RPMI7951 (cell line): ENCODE results near the gene ST8SIA5. TPM values are rescaled to one million over a fixed set of nuclear protein-coding genes. Genes with fewer than 3 reads are reported as not detected.

Source experiments
- DNase-seq: peaks from one replicate; pipeline ENCODE4 v3.0.0-alpha.2; 2012; ENCODE audit warnings: low read depth
- total RNA-seq: library from RNA; depleted of rRNA; stranded (reverse); fragments of >200 nt; shearing (Covaris generic); gene quantifications from 2 replicates; pipeline ENCODE4 v1.2.3, GENCODE V29; 2014

The ST8SIA5 gene
- total RNA-seq, 1 experiment from 2014 or later = 12.6 TPM

DNA sequence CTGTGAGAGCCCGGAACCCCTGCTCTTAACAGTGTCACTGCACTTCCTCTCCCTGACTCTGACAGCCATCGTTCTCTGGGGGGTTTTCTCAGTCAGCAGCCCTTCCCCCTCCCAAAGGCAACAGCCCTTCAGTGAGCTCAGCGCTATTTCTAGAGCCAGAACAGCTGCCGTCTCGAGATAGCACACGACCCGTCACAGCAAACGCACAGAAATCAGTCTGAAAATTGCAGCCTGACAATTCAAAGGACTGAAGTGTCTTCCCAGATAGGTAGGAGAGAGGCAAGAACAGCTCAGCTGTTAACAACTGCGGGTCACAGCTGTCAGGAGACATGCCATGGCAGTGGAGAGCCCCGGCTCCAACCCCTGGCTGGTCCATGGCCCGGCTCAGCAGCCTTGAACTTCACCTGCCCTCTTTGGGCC, 45.4 kb downstream of the ST8SIA5 start:
- DNase-seq = peak; percentile 36

GRCh38 chr18:46706968-46707367, 49.9 kb downstream of the ST8SIA5 start:
- peak; percentile 51 for DNase-seq

DNA sequence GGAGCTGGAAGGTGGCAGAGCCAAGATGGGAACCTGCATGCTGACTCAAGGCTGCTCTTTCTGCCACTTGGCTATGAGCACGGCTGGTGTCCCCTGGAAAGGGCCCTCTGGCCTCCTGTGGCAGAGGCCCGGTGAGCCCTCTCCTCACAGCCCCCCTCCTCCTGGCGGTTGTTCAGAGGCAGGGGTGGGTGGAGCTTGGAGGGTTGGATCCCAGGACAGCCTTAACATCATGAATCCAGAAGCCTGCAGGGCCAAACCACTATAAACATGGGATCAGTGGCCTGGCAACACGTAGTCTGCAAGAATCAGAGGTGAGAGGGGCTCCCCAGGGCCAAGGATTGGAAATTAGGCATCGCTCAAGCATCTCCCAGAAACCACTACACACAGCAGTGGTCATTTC, 51.3 kb downstream of the ST8SIA5 start:
- no peak for DNase-seq

GRCh38 chr18:46704816-46705215, 52.0 kb downstream of the ST8SIA5 start:
- DNase-seq = no peak

DNA sequence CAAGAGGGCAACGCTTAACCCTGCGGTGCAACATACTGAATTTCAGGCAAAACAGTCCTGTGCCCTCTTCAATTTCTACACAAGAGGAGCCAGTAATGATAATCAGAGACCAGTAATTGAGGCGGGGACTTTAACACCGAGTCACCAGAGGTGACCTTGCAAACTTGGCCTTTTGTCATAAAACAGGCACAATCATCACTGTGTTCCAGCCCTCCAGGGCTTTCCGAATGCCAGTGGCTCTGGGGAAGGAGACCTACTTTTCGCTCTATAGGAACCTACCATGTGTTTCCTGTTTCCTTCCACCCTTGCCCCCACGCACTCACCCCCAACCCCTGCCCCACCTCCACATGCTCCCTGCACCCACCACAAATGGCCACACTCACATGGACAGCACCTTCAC, 52.7 kb downstream of the ST8SIA5 start:
- no peak for DNase-seq

GRCh38 chr18:46702471-46702870, 54.4 kb downstream of the ST8SIA5 start:
- no peak for DNase-seq

GRCh38 chr18:46700066-46700824, 56.6 kb downstream of the ST8SIA5 start:
- DNase-seq = no peak

DNA sequence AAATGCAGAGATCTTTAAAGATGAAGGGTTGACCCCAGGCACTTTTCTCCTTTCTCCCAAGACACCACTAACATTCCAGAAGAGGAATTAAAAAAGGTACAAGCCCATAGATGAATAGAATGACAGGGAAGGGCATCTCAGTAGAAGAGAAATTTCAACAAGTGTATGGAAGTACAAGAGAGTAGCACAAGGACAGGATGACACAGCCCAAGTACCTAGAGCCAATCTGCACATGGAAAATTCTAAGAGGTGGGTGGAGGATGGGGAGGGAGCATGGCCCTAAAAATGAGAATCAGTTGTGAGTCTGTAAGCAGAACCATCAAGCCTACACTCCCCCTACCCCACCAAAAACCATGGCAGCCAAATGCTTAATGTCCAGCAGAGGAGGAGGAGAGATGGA, 60.2 kb downstream of the ST8SIA5 start:
- no peak for DNase-seq

GRCh38 chr18:46696268-46696667, 60.6 kb downstream of the ST8SIA5 start:
- no peak for DNase-seq

DNA sequence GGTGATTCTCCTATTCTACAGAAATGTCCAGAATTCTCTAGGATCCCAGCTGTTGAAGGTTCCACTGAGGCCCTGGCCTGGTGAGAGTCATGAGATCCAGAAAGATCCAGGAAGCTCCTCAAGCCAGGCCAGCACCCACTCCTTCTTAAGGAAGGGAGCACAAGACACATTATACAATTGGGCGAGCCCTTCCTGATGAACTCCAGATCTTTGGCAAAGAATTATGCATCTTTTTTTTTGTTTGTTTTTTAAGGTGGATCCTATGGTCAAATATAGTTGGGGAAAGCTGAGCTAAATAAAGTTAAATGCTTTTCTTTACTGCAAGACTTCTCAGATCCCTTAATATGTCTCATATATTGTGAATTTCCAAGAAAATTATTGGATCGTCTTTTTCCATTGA, 62.9 kb downstream of the ST8SIA5 start:
- DNase-seq = no peak

DNA sequence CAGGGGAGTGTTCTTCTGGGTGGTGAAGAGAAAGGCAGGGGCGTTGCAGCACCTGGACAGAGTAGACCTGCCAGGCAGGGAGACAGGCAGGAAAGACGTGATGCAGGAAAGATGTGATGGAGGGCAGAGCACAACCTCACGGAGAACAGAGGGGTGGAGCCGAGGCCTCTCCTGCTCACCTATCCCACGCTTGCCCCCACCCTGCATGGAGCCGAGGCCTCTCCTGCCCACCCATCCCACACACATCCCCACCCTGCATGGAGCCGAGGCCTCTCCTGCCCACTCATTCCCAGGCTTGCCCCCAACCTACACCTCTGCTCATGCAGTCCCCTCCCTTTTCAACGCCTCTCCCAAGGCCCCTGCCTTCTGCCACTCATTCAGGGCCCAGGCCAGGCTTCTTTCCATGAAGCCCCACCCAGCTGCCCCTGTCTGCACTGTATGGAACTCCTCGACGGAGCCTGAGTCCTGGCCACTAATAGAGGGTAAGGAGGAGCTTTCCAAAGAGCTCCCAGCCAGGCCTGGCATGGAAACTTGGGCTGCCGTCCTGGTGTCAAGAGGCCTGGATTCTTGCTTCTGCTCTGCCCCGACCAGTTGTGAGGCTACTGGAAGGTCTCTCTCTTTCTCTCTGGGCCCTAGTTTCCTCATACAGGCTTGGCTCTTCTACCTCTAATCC, 67.9 kb downstream of the ST8SIA5 start:
- DNase-seq = no peak

DNA sequence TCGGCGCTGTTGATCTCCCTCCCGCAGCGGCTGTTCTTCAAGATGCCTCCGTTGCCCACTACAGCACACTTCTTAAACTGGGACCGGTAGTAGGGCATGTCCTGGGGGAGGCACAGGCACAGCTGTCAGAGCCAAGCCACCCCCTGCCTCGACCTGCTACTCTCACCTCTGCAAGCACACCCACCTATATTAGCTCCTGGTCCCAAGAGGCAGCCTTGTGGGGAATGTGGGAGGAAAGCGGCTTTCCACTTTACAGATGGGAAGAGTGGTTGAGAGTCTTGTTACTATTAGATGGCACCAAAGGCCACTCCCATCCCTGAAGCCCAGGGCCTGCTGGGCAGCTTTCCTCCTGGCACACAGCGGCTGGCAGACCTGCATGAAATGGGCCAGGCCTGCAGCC, 70.7 kb downstream of the ST8SIA5 start:
- DNase-seq = no peak

- DNase-seq = no peak
Measured at GRCh38 chr18:46683252-46683651, 73.6 kb downstream of the ST8SIA5 start.

GRCh38 chr18:46680784-46681695, 75.8 kb downstream of the ST8SIA5 start:
- no peak for DNase-seq

DNA sequence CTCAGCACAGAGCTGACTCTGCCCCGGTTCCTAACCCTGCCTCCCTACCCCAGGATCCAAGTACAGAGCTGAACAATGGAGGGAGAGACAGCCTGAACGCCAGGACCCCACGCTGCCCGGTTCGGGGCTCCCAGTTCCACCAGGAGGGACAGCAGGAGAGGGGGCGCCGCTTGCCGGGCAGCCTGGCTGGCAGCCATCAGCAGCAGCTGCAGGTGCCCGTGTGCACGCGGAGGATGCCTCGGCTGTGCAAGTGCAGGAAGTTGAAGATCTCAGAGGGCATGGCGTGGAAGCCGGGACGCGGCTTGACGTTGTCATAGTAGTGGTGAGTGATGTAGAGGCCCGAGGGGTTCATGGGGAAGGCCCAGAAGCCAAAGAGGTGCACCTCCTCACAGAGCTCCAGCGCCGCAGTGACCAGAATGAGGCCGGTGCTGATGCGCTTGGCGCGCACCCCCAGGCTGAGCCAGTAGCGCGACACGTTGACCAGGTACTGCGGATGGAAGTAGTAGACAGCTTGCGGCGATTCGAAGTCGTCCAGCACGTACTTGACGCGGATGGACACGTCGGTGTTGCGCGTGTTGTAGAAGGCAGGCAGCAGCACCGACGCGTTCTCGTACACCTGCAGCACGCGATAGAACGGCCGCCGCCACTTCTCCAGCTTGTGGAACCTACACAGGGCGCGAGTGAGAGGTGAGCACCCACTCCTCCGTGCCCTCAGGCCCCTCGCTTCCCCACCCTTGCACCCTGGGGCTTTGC, 76.8 kb downstream of the ST8SIA5 start:
- no peak for DNase-seq

DNA sequence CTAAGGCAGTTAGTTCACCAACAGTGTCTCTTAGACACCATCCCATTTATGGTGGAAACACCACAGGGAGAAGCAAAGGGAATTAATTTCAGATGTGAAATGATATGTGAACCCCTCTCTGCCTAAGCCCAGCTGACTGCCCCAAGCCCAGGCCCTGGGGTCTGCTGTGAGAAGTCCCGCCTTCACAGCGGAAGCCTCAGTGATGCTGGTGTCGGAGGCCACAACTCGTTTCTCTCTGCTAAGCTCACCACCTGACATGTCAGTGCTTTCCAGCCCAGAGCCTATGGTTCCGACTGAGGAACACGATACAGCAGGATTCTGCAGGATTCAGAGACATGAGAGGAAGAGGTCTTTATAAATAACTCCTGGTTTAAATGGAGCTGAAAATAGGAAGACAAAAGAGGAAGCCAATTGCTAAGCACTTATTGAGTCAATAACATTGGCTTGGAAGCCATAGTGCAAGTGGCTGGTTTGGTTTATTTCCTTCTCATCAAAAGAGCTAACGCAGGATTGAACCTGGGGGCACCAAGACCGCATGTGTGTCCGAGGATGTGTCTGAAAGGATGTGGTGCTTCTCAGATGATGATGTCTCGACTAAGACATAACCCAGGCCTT, 78.0 kb downstream of the ST8SIA5 start:
- no peak for DNase-seq

- no peak for DNase-seq
Measured at GRCh38 chr18:46678041-46678440, 78.8 kb downstream of the ST8SIA5 start.

GRCh38 chr18:46677611-46678010, 79.2 kb downstream of the ST8SIA5 start:
- DNase-seq = peak; percentile 89

DNA sequence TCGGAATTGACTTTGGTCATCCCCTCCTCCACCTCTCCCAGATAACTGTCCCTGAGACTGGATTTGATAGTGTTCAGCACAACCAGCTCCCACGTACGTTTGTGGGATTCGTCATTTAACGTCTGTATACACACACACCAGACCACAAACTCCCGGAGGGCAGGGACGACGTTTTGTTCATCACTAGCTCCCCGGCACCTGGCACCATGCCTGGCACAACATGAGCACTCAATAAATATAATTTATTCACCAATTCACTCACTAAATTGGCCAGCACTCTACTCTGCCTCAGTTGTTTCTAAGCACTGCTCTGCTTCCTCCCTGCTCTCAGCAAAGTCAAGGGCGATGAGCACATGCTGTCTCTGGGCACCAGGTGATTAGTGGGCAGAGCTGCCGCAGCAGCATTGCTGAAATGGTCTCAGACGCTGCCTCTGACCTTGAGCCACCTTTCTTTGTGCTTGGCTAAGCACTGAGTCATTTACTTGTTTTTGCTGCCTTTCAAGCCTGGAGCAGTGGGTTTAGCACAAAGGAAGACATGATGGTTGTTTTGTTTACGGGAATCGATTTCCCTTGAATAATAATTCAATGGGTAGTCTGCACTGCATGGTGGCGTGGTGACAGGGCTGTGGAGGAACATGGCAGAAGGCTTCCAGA, 80.5 kb downstream of the ST8SIA5 start:
- DNase-seq = peak; percentile 96

- peak; percentile 86 for DNase-seq
Measured at GRCh38 chr18:46675112-46675511, 81.7 kb downstream of the ST8SIA5 start.
